H1 (cell line): ENCODE data around the gene ANKRD31. TPM values are rescaled to one million over a fixed set of nuclear protein-coding genes. Genes with fewer than 3 reads are reported as not detected.

Experiments
- CTCF ChIA-PET: fragments of 300-600 bp; sonication (Branson Sonifier 250); formaldehyde crosslinking; loops from one replicate; lab custom pipeline; 2021; ENCODE audit not compliant: partially characterized antibody; lab: Charles Lee
- POLR2A ChIA-PET: fragments of 300-600 bp; sonication (Branson Sonifier 250); formaldehyde crosslinking; loops from one replicate; lab custom pipeline; 2021; ENCODE audit warnings: inconsistent platforms; ENCODE audit not compliant: partially characterized antibody; lab: Charles Lee
- DNase-seq, 2 experiments: peaks; one replicate each; pipeline versions ENCODE4 v3.0.0 to v3.0.0-alpha.2; 2010 to 2022; ENCODE audit warnings: low spot score in 2 of 2, low read depth in 1 of 2, mixed read lengths in 1 of 2
- FAIRE-seq: peaks from 2 replicates; lab custom pipeline; 2011; peaks lifted over from hg19 to GRCh38; lab: Jason Lieb, UNC
- H2AFZ ChIP-seq: 2 replicates; pipeline ENCODE4 v1.8.1; 2012; ENCODE audit warnings: low read length, inconsistent platforms
- H2AK5ac ChIP-seq: 2 replicates; pipeline ENCODE4 v1.6.1; 2013; ENCODE audit warnings: low read depth, low read length
- H2BK120ac ChIP-seq: replicated peaks from 2 replicates; pipeline ENCODE3; 2013; ENCODE audit warnings: low read depth, low read length, inconsistent platforms
- H2BK12ac ChIP-seq: 2 replicates; pipeline ENCODE4 v1.6.1; 2013; ENCODE audit warnings: low read depth, low read length
- H2BK15ac ChIP-seq: 2 replicates; pipeline ENCODE4 v1.6.1; 2013; ENCODE audit warnings: low read length
- H2BK20ac ChIP-seq: 2 replicates; pipeline ENCODE4 v1.6.1; 2013; ENCODE audit warnings: low read length
- H2BK5ac ChIP-seq: 2 replicates; pipeline ENCODE4 v1.6.1; 2013; ENCODE audit warnings: low read depth, low read length
- H3K14ac ChIP-seq: 2 replicates; pipeline ENCODE4 v1.6.1; 2013; ENCODE audit warnings: inconsistent platforms; ENCODE audit not compliant: insufficient read length
- H3K18ac ChIP-seq: 2 replicates; pipeline ENCODE4 v1.6.1; 2013; ENCODE audit warnings: low read length; ENCODE audit errors: extremely low read depth
- H3K23ac ChIP-seq: 2 replicates; pipeline ENCODE4 v1.6.1; 2013; ENCODE audit warnings: inconsistent platforms; ENCODE audit not compliant: insufficient read length
- H3K23me2 ChIP-seq: 2 replicates; pipeline ENCODE4 v1.6.1; 2013; ENCODE audit warnings: low read depth, low read length
- H3K27ac ChIP-seq: 2 replicates; pipeline ENCODE4 v1.6.1; 2011; ENCODE audit warnings: low read depth, low read length, inconsistent platforms
- H3K27me3 ChIP-seq, 4 experiments: replicated peaks in 1 of 4; 1 replicate in 1 of 4; 2 replicates in 3 of 4; pipeline versions ENCODE4 v1.6.1 to v1.8.1; 2011 to 2013; ENCODE audit warnings: low read length in 3 of 4, mild to moderate bottlenecking in 3 of 4, inconsistent platforms in 2 of 4, mixed read lengths in 2 of 4, moderate library complexity in 1 of 4; ENCODE audit not compliant: control insufficient read depth in 3 of 4, insufficient read depth in 3 of 4; ENCODE audit errors: extremely low read depth in 1 of 4
- H3K36me3 ChIP-seq, 4 experiments: 2 replicates each; pipeline versions ENCODE4 v1.6.1 to v1.8.1; 2011 to 2013; ENCODE audit warnings: mild to moderate bottlenecking in 4 of 4, low read length in 3 of 4, moderate library complexity in 2 of 4, control low read depth in 1 of 4, inconsistent platforms in 1 of 4; ENCODE audit not compliant: insufficient read depth in 4 of 4, control insufficient read depth in 2 of 4
- H3K4ac ChIP-seq: replicated peaks from 2 replicates; pipeline ENCODE3; 2013; ENCODE audit warnings: low read length, low read depth, mixed read lengths, inconsistent platforms; ENCODE audit not compliant: insufficient read length
- H3K4me1 ChIP-seq, 4 experiments: replicated peaks in 1 of 4; 1 replicate in 1 of 4; 2 replicates in 3 of 4; pipeline versions ENCODE4 v1.6.1 to v1.8.1; 2011 to 2013; ENCODE audit warnings: low read length in 3 of 4, inconsistent platforms in 2 of 4, mixed read lengths in 1 of 4; ENCODE audit not compliant: insufficient read depth in 4 of 4, control insufficient read depth in 3 of 4
- H3K4me2 ChIP-seq, 2 experiments: 2 replicates each; pipeline versions ENCODE4 v1.6.1 to v1.8.1; 2011 to 2013; ENCODE audit warnings: low read depth in 2 of 2, low read length in 2 of 2, control low read depth in 1 of 2, inconsistent platforms in 1 of 2, mild to moderate bottlenecking in 1 of 2; ENCODE audit not compliant: insufficient read depth in 1 of 2
- H3K4me3 ChIP-seq, 4 experiments: fragments of 200-600, 300-600 bp in 1 of 4; sonication (generic), shearing (Covaris generic), sonication (Bioruptor Twin) in 1 of 4; 2 replicates each; pipeline versions ENCODE4 v1.5.1 to v1.8.1; 2011 to 2016; ENCODE audit warnings: low read length in 4 of 4, low read depth in 3 of 4, control low read depth in 2 of 4, inconsistent platforms in 2 of 4, mild to moderate bottlenecking in 2 of 4, mixed read lengths in 1 of 4, moderate library complexity in 1 of 4; ENCODE audit not compliant: insufficient read depth in 2 of 4; ENCODE audit errors: extremely low read depth in 1 of 4
- H3K56ac ChIP-seq: replicated peaks from 2 replicates; pipeline ENCODE3; 2013; ENCODE audit warnings: low read depth, mild to moderate bottlenecking, mixed read lengths, low read length, inconsistent platforms; ENCODE audit not compliant: insufficient read length
- H3K79me1 ChIP-seq: 2 replicates; pipeline ENCODE4 v1.6.1; 2013; ENCODE audit warnings: low read depth, low read length, control low read depth
- H3K79me2 ChIP-seq, 2 experiments: 2 replicates each; pipeline versions ENCODE4 v1.6.1 to v1.8.1; 2012 to 2013; ENCODE audit warnings: low read length in 2 of 2, mild to moderate bottlenecking in 2 of 2, inconsistent platforms in 1 of 2; ENCODE audit not compliant: insufficient read depth in 2 of 2, control insufficient read depth in 1 of 2
- H3K9ac ChIP-seq, 4 experiments: replicated peaks in 1 of 4; 1 replicate in 1 of 4; 2 replicates in 3 of 4; pipeline versions ENCODE4 v1.6.1 to v1.8.1; 2011 to 2013; ENCODE audit warnings: low read depth in 3 of 4, low read length in 3 of 4, control low read depth in 2 of 4, mild to moderate bottlenecking in 2 of 4, moderate library complexity in 2 of 4, inconsistent platforms in 1 of 4; ENCODE audit errors: extremely low read depth in 1 of 4
- H3K9me3 ChIP-seq, 2 experiments: 2 replicates each; pipeline versions ENCODE4 v1.6.1 to v1.8.1; 2012 to 2013; ENCODE audit warnings: mild to moderate bottlenecking in 2 of 2, moderate library complexity in 2 of 2, control low read depth in 1 of 2, inconsistent platforms in 1 of 2, low read depth in 1 of 2, low read length in 1 of 2, mixed read lengths in 1 of 2; ENCODE audit not compliant: insufficient read depth in 2 of 2
- H4K20me1 ChIP-seq, 2 experiments: replicated peaks in 1 of 2; 2 replicates each; pipeline versions ENCODE3 to v1.8.1; 2011 to 2013; ENCODE audit warnings: inconsistent platforms in 2 of 2, low read length in 2 of 2, mild to moderate bottlenecking in 1 of 2; ENCODE audit not compliant: insufficient read depth in 2 of 2, control insufficient read depth in 1 of 2
- H4K5ac ChIP-seq: 2 replicates; pipeline ENCODE4 v1.6.1; 2013; ENCODE audit warnings: low read length, low read depth, mixed read lengths, inconsistent platforms; ENCODE audit not compliant: insufficient read length
- H4K8ac ChIP-seq: 2 replicates; pipeline ENCODE4 v1.8.0; 2013; ENCODE audit warnings: mild to moderate bottlenecking, moderate library complexity, low read length, inconsistent platforms; ENCODE audit not compliant: insufficient read depth; ENCODE audit errors: extremely low read depth
- H4K91ac ChIP-seq: replicated peaks from 2 replicates; pipeline ENCODE3; 2013; ENCODE audit warnings: low read length, mixed read lengths, inconsistent platforms; ENCODE audit not compliant: insufficient read length
- ASH2L ChIP-seq: fragments of 200-600, 300-600 bp; sonication (generic); IDR thresholded peaks from one replicate; pipeline ENCODE4 v1.7.1; 2017; ENCODE audit warnings: low read length
- EZH2 ChIP-seq: fragments of 200-600 bp; sonication (generic); IDR thresholded peaks from 2 replicates; pipeline ENCODE4 v1.7.1; 2012; ENCODE audit warnings: low read depth, mild to moderate bottlenecking, moderate library complexity, low read length, inconsistent platforms; ENCODE audit not compliant: severe bottlenecking
- KDM1A ChIP-seq: fragments of 200-600, 300-600 bp; sonication (generic); IDR thresholded peaks from 2 replicates; pipeline ENCODE4 v1.7.1; 2016; ENCODE audit warnings: mild to moderate bottlenecking, low read length, borderline replicate concordance
- NRF1 ChIP-seq: IDR thresholded peaks from 2 replicates; pipeline ENCODE4 v1.6.1; 2011; ENCODE audit warnings: mild to moderate bottlenecking, low read depth, low read length, improper control_type of control experiment
- PHF8 ChIP-seq: fragments of 200-600 bp; sonication (generic); conservative IDR thresholded peaks from 2 replicates; pipeline ENCODE4 v1.7.1; 2012; ENCODE audit warnings: low read depth, mild to moderate bottlenecking, inconsistent platforms, low read length, moderate library complexity
- WGBS, 2 experiments: shearing (Covaris generic) in 1 of 2; methylation state at CpG; one replicate each; pipeline versions ENCODE4 v1.1.6 to v1.1.7; 2013 to 2015; ENCODE audit warnings: low lambda C conversion rate in 2 of 2, mixed read lengths in 2 of 2, inconsistent platforms in 1 of 2, low coverage in 1 of 2, missing lambda C conversion rate in 1 of 2; ENCODE audit not compliant: insufficient replicate concordance in 2 of 2, insufficient coverage in 1 of 2, insufficient read length in 1 of 2; ENCODE audit errors: extremely low coverage in 1 of 2, missing lambda C conversion rate in 1 of 2; 5-methylcytosine and 5-hydroxymethylcytosine counted together
- polyA plus RNA-seq, 7 experiments: library from polyadenylated mRNA; depleted of rRNA in 3 of 7; stranded (reverse) in 5 of 7; unstranded in 2 of 7; fragments of >200 nt in 5 of 7; fragments of 200-250 nt in 2 of 7; gene quantifications; 1 replicate in 5 of 7; 2 replicates in 1 of 7; 4 replicates in 1 of 7; pipeline versions ENCODE4 v1.2.1 to v1.2.3, GENCODE V29; 2011 to 2013; ENCODE audit warnings: missing spikeins in 2 of 7, mixed read lengths in 2 of 7
- total RNA-seq: library from RNA; stranded (reverse); fragmentation: NEBNext Ultra II Directional; extraction: Animal tissue kit (Norgen Biotek cat#: 25700); gene quantifications from 2 replicates; pipeline ENCODE4 v1.2.1, GENCODE V29; 2021
- TF ChIP-seq, protein P1 (sequence below): IDR thresholded peaks from 2 replicates; pipeline ENCODE4 v1.6.1; 2012; ENCODE audit warnings: low read length, inconsistent platforms

The ANKRD31 gene
- total and polyA plus RNA-seq, 2 of the 8 experiments (the other 6 are each of a cell fraction or from before 2014, with no cell fraction given), result 0.05 to 0.06 TPM

DNA sequence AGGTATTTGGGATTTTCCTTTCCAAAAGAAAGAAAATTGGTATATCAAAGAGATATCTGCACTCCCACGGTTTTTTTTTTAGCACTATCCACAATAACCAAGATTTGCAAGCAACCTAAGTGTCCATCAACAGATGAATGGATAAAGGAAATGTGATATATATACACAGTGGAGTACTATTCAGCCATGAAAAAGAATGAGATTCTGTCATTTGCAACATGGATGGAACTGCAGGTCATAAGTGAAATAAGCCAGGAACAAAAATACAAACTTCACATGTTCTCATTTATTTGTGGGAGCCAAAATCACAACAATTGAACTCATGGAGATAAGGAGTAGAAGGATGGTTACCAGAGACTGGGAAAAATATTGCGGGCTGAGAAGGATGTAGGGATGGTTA lies 9.8 kb downstream of the ANKRD31 start:
- CTCF ChIA-PET, result interaction anchor here (1.3 kb wide), 1 partner anchor 38 kb away, joined by 5 read pairs; no protein-coding TSS in a partner anchor

More for the DNA sequence above, 9.8 kb downstream of the ANKRD31 start:
- 88% methylated on average over 2 of the region's 2 CpGs; no CpG with 5 or more reads in 1 of the 2 experiments for WGBS, 2 experiments
- Histone ChIP-seq H4K5ac (no peak overlapping the region), H3K18ac (no peak overlapping the region), H3K4me1 (no peaks in the 10 kb centered on the region), H3K27me3 (no peaks in the 10 kb centered on the region), H2AK5ac (no peak overlapping the region), H3K4me2 (no peak overlapping the region), H4K20me1 (no peaks in the 10 kb centered on the region), H2BK15ac (no peak overlapping the region), H4K8ac (no peak overlapping the region), H2BK120ac (no peak overlapping the region), H2AFZ (no peak overlapping the region), H3K4me3 (no peak overlapping the region), H3K9ac (no peak overlapping the region), H2BK5ac (no peak overlapping the region), H2BK12ac (no peak overlapping the region), H4K91ac (no peak overlapping the region), H3K14ac (no peak overlapping the region)
- DNase-seq, result no peak
- TF ChIP-seq PHF8, result no peak
- no peak for TF ChIP-seq ASH2L
- TF ChIP-seq, protein P1, sequence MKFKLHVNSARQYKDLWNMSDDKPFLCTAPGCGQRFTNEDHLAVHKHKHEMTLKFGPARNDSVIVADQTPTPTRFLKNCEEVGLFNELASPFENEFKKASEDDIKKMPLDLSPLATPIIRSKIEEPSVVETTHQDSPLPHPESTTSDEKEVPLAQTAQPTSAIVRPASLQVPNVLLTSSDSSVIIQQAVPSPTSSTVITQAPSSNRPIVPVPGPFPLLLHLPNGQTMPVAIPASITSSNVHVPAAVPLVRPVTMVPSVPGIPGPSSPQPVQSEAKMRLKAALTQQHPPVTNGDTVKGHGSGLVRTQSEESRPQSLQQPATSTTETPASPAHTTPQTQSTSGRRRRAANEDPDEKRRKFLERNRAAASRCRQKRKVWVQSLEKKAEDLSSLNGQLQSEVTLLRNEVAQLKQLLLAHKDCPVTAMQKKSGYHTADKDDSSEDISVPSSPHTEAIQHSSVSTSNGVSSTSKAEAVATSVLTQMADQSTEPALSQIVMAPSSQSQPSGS, result no peak
- TF ChIP-seq EZH2, result no peak
- no peak for TF ChIP-seq NRF1
- no peak for TF ChIP-seq KDM1A
- TF ChIP-seq, all 59 proteins: peak for 0
- no peak overlapping the region for H2BK20ac ChIP-seq
- POLR2A ChIA-PET, result no interaction called here
- no peaks in the 10 kb centered on the region for H3K79me1 ChIP-seq
- no peak overlapping the region for H3K56ac ChIP-seq
- no peak overlapping the region for H3K23ac ChIP-seq
- H3K4ac ChIP-seq, result no peak overlapping the region
- no peak for FAIRE-seq
- no peaks in the 10 kb centered on the region for H3K23me2 ChIP-seq
- H3K27ac ChIP-seq, result no peak overlapping the region
- no peaks in the 10 kb centered on the region for H3K9me3 ChIP-seq
- H3K36me3 ChIP-seq, result no peaks in the 10 kb centered on the region
- H3K79me2 ChIP-seq, result no peaks in the 10 kb centered on the region
